Stimulated activated CD4-positive, alpha-beta T cell treated with anti-CD3 and anti-CD28 coated beads, Interleukin-12 subunit alpha, Interleukin-12 subunit beta, amount 100 ng/mL, for 24 hours (primary cell): ENCODE data around the gene ARHGAP10.

Experiments used
- DNase-seq, 2 experiments: peaks; one replicate each; pipeline ENCODE4 v3.0.0-alpha.2; 2020; ENCODE audit warnings: low read depth in 2 of 2

The ARHGAP10 gene

DNA sequence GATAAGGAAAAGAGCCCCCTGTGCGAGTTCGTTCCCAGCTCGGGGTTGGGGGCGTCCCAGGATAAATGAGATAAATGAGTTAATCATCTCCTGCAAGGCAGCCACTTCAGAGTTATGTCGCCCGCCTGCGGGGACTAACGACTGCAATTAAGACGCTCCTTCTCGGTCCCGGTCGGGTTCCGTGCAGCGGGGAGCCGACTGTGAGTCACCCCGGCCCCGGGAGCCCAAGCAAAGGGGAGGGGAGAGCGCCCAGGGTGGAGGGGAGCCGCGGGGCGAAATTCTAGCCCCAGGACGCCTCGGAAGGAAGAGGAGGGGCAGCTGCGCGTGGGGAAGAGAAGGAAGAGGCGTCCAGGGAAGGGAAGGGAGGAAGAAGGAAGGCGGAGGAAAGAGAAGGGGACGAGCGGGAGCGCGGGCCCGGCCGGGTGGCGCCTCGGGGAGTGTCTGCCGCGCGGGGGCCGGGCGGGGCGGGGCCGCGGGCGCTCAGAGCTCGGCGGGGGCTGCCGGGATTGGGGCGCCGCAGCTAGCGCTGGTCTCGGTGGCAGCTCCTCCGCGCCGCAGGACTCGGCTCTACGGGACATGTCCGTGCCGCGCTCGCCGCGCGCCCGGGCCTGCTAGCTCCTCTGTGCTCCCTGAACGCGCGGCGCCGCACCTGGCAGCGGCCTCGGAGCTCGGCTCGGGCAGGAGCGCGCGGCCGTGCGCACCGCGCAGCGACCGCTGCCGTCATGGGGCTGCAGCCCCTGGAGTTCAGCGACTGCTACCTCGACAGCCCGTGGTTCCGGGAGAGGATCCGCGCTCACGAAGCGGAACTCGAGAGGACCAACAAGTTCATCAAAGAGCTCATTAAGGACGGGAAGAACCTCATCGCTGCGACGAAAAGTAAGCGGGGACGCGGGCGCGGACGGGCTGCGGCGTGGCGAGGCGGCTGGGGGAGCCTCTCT is at the start of gene ARHGAP10:
Gene ARHGAP10, plus strand, starts transcription at position 509 of the 938 bp plus-strand sequence. Its CDS starts 214 bp downstream, at position 723.
- DNase-seq, result peak; percentile 44 to 59

DNA sequence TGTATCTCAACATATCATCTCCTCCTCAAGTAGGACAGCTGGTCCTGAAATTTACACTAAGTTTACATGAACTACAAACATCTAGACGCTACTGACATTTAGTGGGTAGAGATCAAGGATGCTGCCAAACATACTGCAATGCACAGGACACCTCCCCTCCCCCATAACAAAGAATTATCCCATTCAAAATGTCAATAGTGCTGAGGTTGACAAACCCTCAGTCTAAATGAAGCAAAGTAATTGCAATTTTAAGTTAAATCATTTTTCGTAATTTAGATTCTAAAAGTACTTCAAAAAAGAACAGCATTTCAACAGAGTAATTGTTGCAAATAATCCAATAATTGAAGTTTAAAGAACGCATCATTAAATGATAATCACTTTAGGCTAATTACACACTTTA is 49.1 kb upstream of the ARHGAP10 start:
- no peak for DNase-seq

GRCh38 chr4:147683188-147683591 is 48.7 kb upstream of the ARHGAP10 start:
- DNase-seq, result no peak

DNA sequence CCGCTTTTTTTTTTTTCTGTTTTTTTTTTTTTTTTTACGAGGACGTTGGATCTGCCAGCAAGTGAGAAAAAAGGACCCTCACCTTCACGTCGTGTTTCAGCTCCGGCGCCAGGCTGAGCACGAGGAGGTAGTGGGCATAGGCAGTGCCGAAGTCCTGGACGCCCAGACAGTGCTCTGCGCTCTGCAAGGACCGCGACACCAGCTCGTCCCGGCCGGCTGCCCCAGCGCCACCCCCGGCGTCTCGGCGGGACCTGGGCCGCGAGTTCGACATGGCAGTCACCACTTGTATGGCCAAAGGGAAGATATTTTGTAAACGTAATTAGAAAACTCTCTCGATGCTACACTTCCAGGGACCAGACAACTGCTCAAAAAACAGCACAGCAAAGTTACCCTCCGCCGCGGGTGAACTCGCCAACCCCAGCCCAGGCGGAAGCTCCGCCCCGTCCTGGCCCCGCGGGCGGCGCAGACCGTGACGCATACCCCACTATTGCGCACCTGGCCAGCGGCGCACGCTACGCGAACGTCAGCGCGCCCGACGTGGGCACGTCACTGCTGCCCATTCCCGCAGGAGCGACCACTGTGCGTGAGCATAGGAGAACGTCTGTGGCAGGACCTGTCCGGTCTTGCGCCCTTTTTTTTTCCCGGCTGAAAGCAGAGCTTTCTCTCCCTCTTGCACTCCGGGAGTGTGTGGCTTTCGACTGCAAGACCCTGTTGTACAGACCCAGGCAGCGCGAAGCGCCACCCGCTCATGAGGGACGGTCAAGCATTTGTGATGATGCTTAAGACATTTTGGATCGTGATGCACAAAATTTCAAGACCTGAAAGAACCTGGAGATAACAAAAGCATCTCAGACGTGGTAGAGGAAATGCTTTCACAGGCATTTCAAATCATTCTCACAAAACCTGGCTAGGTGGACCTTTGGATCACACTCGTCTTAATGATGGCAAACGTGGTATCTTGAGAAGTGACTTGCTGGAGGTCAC is 47.9 kb upstream of the ARHGAP10 start, which contains the start of gene PRMT9:
Gene PRMT9, minus strand, starts transcription at position 447 of the 984 bp plus-strand sequence. Its CDS starts 176 bp downstream, at position 271.
- peak; percentile 77 to 83 for DNase-seq

GRCh38 chr4:147689067-147689466 is 42.8 kb upstream of the ARHGAP10 start:
- DNase-seq, result no peak

GRCh38 chr4:147691820-147692219 is 40.1 kb upstream of the ARHGAP10 start:
- no peak for DNase-seq

DNA sequence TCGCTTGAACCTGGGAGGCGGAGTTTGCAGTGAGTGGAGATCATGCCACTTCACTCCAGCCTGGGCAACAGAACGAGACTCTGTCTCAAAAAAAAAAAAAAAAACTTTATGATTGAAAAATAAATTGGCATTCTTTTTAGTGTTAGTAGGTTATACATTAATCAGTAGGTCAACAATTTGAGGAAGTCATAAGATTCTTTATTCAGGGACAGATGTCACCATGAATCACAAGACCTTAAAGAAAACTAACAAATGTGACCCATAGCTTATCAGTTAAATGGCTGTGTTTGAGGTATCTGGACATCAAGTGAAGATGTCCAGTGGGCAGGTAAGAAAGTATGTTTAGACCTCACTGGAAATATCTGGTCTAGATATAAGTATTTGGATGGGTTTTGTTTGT is 38.7 kb upstream of the ARHGAP10 start:
- no peak for DNase-seq

DNA sequence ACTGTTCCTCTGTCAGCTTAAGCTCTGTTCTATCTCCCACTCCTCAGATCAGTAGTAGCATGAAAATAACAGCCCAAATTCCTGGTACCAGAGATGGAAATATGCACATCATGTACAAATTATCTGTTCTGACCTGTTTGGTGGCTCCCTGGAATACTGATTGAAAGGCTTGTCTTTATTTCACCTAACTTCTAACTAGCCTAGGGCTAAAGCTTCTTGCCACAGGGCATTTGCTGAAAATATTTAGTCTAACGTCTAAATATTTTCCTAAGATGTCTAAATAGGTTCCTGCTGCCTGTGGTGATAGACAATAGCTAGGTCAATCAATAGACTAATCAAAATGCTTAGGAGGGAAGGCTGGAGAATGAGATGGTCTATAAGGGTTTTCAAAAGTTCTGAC is 35.0 kb upstream of the ARHGAP10 start:
- no peak for DNase-seq

- DNase-seq, result no peak
Measured at GRCh38 chr4:147704846-147705245, 27.0 kb upstream of the ARHGAP10 start.

- no peak for DNase-seq
Measured at GRCh38 chr4:147707892-147708672, 23.8 kb upstream of the ARHGAP10 start.

- no peak for DNase-seq
Measured at GRCh38 chr4:147709999-147710398, 21.9 kb upstream of the ARHGAP10 start.

GRCh38 chr4:147714575-147715401 is 17.1 kb upstream of the ARHGAP10 start:
- no peak for DNase-seq

GRCh38 chr4:147717878-147718277 is 14.0 kb upstream of the ARHGAP10 start:
- DNase-seq, result no peak

- DNase-seq, result no peak
Measured at GRCh38 chr4:147723326-147723725, 8.6 kb upstream of the ARHGAP10 start.

DNA sequence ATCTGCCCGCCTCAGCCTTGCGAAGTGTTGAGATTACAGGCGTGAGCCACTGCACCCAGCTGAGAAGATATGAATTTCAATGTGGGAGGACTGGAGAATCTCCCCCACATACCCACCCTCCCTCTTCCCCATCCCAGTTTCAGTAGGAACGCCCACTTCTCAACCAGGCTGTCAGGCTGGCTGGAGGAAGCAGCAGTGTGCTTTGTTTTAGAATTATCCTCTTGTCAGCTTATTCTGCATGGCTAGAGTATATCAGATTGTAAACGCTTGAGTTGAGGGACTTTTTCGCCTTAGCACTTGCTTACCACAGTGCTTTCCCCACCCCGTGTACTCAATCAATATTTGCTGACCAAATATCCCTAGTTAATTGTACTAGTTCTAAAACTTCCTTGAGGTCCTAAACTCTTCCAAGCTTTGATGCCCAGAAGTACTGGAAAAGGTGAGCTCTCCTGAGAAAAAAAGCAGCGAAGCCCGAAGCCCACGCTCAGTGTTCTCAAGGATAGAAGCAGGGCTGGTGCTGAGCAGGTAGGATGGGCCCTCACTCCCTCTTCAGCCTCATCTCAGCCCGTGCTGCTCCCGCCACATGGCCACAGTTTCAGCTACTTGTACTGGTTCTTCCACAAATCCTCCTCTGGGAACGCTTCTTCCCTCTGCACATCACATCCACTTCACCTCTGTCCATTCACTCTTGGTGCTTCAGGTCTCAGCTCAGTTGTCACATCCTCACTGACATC is 7.3 kb upstream of the ARHGAP10 start:
- no peak for DNase-seq

GRCh38 chr4:147725673-147726072 is 6.2 kb upstream of the ARHGAP10 start:
- no peak for DNase-seq

GRCh38 chr4:147727476-147728028 is 4.3 kb upstream of the ARHGAP10 start:
- no peak for DNase-seq

DNA sequence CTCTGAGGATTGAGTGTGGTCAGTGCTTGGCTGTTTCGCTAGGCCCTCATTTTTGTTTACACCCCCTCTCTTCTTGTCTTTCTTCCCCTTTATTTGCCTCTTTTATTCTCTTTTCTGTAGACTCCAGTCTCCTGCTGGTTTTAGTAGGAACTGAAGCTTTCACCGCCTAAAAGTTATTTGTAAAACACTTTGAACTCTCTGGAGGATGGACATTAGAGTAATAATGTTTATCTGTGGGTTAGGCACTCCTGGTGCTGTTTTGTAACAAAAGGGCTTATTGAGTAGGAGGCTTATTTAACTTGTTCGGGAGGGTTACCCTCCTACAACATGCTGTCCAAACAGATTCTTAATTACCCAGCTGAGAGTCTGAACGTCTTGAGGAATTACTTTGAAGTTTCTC is 1.6 kb upstream of the ARHGAP10 start:
- DNase-seq, result no peak

DNA sequence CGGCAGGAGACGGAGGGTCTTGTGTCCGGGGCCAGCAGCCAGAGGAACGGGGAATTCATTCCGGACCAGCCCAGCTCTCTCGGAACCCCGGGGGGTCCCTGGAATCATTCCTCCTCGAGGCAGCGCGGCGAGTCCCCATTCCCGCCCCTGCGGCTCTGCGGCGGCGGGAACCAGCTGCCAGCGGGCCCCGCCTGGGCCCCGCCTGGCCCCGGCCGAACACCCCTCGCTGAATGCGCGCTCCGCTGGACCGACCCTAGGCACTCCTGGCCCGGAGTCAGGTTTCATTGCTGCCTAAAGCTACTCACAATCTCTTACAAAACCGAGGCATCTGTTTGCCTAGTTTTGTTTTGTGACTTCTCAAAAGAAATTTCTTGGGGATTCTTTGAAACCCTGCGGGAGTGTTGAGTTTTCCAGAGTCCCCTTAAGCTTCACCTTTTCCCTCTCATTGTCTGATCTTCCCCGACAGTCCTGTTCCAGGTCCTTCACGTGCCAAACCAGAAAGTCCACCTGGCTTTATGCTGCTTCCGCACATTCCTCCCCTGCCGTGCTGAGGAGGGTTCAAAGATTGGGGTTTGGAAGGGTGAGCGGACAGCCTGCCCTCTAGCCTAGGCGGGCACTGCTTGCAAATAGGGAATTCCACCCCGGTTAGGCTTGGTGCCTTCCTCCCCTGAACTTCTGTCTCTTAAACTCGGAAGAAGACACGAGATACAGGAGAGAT is 789 bp downstream of the ARHGAP10 start:
- DNase-seq, result no peak
